IPS DF 4.7 (cell line): ENCODE data around the gene PTCSC3.

Source experiments
- DNase-seq: peaks from one replicate; pipeline ENCODE4 v3.0.0-alpha.2; 2013; ENCODE audit warnings: low spot score; ENCODE audit errors: extremely low read depth

PTCSC3 gene

DNA sequence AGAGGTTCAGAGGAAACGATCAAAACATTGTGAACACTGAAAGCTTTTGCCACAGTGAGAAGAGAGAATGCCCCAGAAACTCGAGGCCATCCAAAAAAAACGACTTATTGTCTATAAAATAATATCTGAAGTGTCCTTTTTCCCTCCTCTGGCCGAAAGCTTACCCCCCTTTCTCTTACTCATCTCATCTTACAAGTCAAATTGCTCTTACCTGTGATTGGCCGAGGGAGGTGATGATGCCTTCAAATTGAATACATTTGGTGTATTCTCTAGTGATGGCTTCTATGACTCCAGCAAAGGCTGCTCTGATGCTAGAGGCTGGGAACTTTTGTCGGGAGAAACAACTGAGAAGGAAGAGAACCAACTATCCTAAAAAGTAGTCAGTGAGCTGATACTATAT, 90.7 kb downstream of the PTCSC3 start:
- no peak for DNase-seq
